K562 (cell line): ENCODE measurements around the gene TOX2.

ENCODE experiments used
- CHD4 ChIP-seq: fragments of 200-600 bp; sonication (generic); IDR thresholded peaks from 3 replicates; pipeline ENCODE4 v1.6.1; 2012; ENCODE audit warnings: low read depth, mild to moderate bottlenecking, mixed read lengths, low read length, inconsistent platforms; ENCODE audit not compliant: insufficient read depth, insufficient replicate concordance, poor library complexity, severe bottlenecking
- SRF ChIP-seq, 2 experiments: fragments of 250-450, 450-650 bp in 1 of 2; sonication (Bioruptor Pico) in 1 of 2; sonication (generic) in 1 of 2; formaldehyde crosslinking; IDR thresholded peaks; 2 replicates each; pipeline versions ENCODE4 v1.5.0 to v1.5.1; 2020 to 2022; ENCODE audit warnings: mild to moderate bottlenecking in 1 of 2, missing genetic modification reagents in 1 of 2
- TBL1XR1 ChIP-seq, 2 experiments: IDR thresholded peaks; 2 replicates each; pipeline ENCODE4 v1.6.1; 2012; ENCODE audit warnings: improper control_type of control experiment in 2 of 2, low read length in 2 of 2, mild to moderate bottlenecking in 1 of 2
- ZNF316 ChIP-seq: fragments of 450-650 bp; IDR thresholded peaks from 2 replicates; pipeline ENCODE4 v1.6.1; 2016
- ZNF830 ChIP-seq: fragments of 250-450 bp; sonication (Bioruptor Pico); IDR thresholded peaks from 2 replicates; pipeline ENCODE4 v1.5.0; 2021; ENCODE audit warnings: mild to moderate bottlenecking

- TF ChIP-seq CHD4 (no peak), SRF (CRISPR knock-in tag; IDR thresholded peaks at IDR 0.05) (no peak), TBL1XR1 (IDR thresholded peaks at IDR 0.05; ENCODE audit: low read length in 2 of 2) (no peak), ZNF316 (no peak), ZNF830 (no peak)
Measured at GRCh38 chr20:44065401-44066340, 151.0 kb downstream of the TOX2 start.
